ENCODE results near the gene CHST11. TPM values are rescaled to one million over a fixed set of nuclear protein-coding genes. Genes with fewer than 3 reads are reported as not detected.

Gene CHST11
- total RNA-seq, 1 donor from 2014 or later = 20.6 TPM

DNA sequence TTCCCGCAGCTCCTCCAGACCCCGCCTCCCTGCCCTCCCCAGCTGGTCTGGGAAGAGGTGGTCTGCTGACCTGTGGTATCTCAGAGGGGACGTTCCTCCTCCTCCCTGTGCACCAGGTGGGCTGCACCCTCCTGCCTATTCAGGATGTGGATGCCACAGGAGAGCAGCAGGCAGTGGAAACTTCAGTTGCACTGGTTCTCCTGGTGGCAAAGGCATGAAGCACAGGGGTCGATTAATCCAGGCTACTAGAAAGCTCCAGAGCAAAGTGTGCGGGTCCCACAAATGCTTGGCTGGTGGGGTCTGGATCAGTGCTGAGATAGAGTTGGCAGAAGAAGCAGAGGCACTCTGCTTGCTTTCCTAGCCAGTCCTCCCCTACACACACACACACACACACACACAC is 304.3 kb downstream of the CHST11 start:
- no peak for DNase-seq (ENCODE audit: low read depth)

DNA sequence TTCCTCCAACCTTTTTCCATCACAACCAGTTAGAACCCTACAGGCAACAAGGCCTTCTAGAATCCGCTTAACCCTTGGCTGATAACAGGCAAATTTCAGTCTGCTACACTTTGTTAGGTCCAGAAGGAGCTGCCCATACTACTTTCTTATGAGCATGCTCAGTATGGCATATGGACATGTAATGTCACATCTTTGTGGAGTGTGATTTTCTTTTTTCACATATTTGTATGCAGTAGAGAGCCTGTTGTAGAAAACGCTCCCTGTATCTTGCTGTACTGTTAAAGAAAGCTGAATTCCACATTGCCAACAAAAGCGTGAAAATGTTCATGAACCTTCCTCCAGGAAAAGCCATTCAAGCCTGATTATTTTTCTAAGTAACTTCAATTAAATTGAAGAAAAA is 304.9 kb downstream of the CHST11 start:
- no peak for DNase-seq (ENCODE audit: low read depth)

DNA sequence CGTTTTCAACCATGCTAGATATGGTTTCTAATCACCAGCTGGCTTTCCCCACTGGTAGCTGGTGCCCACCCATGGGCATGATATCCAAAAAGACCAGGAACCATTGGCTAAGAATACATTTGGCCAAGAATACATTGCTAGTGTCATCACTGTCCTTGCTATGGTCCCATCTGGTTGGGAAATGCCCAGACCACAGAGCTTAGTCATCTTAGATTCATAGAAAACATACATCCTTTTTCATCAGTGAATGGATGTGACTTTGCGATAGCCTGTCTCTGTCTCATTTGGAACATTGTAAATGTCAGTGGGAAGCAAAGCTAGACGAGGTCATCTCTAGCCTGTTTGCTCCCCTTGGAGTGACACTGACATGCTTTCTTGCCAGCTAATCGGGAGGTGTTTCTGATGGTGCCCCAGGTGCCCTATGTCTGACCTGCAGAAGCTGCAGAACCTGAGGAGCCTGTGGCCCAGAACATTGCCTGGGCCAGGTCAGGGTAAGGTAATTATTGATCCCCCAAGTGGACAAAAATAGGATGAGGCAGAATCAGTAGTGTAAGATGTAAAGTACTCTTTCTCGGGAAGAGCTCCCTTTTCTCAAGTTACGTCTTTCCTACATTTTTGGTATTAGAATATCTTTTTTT is 306.5 kb downstream of the CHST11 start:
- no peak for DNase-seq (ENCODE audit: low read depth)

DNA sequence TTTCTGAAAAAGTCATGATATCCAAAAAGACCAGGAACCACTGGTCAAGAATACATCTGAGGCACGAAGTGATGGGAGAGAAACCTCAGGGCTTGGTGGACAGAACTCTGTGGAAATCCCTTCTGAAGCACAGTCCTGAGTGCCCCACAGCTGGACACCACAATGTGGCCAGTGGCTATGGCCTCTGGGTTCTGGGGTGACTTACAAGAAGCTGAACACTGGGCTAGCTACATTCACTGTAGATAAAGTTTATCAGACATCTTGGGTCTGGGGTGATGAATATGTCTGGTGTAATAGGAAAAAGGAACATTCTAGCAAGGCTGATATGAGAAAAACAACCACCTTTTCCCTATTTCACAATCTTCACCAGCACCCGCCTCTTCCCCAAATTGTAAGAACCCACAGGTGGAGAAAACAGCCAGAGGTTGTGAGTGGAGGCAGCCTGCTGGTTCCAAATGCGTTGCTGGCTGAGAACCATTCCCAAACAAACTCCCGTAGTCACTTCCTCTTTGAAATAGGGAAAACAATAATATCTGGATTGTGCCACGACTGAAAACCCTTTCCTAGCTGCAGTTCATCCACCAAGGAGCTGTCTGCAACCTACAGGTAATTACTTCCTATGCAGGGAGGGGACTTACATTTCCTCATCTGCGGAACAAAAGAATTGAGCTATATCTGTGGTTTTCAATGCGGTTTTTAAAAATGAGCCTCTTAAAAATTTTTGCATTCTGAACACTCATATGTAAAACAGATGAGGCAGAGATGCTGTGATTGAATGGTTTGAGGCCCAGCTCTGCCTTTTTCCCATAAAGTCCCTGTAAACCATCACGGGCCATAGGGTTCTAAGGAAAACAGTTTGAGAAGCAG is 307.7 kb downstream of the CHST11 start:
- DNase-seq (ENCODE audit: low read depth) = no peak

DNA sequence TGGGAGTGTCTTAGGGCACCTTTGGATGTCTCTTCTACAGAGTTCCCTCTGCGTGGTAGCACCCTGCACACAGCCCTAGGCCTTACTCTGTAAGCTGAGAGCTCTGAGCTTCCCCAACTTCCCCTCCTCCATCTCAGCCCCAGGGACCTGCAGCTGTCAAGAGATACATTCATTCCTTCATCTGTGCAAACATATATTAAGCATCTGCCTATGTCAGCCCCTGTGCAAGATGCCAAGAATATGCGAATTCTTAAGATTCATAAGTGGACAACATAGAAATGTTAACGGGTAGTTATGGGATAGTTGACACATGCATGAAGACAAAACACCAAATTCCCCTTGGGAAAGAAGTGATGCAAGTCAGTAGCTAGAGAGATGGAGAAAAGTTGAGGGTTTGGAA is 310.5 kb downstream of the CHST11 start:
- DNase-seq (ENCODE audit: low read depth) = no peak

DNA sequence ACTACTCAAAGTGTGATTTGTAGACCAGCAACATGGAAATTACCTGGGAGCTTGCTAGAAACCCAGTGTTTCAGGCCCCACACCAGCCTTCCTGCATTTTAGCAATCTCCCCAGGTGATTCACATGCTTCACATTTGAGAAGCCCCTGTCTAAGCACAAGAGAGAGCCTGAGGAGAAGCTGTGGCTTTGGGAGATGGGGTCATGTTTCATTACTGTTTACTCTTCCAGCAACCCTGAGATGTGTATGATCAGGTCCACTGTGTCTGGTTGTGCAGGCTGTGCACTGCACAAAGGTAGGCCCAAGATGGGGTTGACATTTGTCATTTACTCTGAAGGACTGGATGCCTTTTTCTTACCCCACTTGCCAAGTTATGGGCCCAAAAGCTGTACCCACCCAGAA is 311.3 kb downstream of the CHST11 start:
- DNase-seq (ENCODE audit: low read depth) = no peak

DNA sequence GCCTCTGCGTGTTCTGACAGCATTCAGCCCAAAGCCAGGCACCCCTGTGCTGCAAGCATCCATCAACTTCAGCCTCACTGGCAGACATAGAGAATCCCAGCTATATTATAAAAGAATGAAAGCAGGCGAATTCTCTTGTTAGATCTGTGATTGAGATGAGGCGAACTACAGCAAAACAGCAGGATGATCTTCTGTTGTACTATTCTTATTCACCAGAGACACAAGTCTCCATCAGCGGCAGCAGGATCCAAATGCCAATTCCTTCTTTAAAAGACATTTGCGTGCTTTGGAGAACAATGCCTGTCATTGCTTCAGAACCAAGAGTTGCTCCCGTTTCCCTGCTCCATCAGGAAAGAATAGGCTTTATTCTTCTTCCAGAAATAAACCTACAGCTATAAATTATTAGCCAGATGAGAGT is 312.4 kb downstream of the CHST11 start:
- DNase-seq (ENCODE audit: low read depth) = no peak

DNA sequence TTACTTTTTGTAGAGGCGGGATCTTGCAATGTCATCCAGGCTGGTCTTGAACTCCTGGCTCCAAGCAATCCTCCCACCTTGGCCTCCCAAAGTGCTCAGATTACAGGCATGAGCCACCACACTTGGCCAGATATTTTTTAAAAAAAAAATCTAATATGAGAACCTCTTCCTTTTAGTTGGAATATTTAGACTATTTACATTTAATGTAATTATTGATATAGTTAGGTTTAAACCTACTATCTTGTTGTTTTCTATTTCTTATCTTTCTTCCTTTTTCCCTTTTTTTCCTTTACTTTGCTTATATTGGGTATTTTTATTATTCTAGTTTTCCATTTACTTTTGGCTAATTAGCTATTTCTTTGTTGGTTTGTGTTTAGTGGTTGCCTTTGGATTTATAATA is 315.6 kb downstream of the CHST11 start:
- no peak for DNase-seq (ENCODE audit: low read depth)

DNA sequence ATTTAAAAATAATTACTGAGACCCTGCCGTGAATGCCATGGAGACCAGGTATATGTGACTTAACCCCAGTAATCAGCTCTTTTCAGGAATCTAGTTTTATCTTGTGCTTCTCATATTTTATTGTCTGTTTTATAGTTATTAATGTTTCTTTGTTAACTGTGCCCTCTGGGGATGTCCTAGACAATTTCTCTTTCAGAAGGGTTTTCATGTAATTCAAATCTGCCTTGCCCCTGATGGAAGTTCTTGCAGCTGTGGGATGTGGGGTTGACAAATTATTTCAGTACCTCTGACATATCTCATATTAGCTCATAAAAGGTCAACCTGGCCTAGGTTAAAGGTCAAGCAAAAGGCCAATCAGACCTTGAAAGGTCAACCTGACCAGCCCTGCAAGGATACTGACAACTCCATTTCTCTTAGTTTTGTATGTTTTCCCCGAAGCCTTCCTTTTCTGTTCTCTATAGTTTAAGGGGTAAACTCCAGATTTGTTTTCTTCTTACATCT is 319.0 kb downstream of the CHST11 start:
- DNase-seq (ENCODE audit: low read depth) = no peak

DNA sequence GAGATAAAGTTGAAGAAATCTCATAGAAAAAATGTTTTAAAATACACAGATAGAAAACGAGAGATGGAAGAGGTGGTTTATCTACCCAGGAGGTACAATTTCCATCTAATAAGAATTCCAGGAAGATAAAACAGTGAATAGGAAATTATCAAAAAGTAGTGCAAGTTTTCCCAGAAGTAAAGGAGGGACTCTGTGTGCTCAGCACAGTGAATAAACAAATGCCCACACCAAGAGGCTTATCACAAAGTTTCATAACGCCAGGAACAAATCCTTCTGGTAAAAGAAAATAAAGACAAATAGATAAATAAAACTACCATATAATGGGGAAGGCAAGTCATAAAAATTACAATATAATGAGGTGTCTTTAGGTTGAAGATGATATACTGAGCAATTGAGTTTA is 322.4 kb downstream of the CHST11 start:
- no peak for DNase-seq (ENCODE audit: low read depth)

DNA sequence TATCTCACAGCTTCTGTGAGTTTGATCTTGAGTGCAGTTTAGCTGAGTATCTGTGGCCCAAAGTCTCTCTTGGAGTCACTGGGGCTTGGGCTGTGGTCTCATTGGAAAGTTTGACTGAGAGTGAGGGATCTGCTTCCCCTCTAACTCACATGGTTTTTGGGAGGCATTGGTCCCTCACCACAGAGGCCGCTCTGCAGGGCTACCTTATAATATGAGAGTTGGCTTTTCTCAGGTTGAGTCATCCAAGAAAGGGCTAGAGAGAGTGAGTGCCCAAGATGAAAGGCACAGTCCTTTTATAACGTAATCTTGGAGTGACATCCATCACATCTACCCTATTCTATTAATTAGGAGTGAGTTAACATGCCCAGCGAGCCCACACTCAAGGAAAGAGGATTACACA is 325.5 kb downstream of the CHST11 start:
- DNase-seq (ENCODE audit: low read depth) = no peak

DNA sequence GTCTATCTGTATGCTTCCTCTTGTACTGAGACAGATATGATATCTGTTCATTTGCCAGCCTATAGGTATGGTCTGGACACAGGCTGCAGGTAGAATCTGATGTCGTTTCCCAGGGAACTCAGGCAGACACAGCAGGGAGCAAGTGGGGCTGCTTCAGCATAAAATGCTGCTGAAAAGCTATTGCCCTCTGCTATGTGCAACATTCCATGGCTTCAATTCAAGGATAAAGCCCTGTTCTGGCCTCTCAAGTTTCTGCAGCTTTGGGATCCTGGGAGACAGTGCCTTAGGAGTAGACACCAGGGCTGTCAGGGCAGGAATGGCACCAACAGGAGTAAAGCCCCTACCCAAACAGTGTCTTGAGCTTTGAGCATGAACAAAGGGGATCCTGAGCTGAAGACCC is 327.8 kb downstream of the CHST11 start:
- no peak for DNase-seq (ENCODE audit: low read depth)

DNA sequence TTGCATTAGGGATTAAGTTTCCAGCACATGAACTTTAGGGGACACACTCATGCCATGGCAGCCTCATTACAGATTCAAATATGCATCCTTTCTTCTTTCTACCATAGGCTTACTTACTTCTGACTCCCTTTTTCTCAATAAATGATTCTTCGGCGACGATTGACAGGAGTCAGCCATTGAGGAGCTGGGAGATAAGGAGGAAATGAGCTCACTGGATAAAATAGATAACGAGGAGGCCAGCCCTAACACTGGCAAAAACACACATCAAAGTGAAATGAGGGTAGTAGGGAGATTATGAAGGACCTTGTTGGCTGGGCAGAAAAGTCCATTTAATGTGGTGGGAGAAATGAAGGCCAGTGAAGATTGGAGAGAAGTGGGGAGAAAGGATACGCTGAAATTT is 329.1 kb downstream of the CHST11 start:
- no peak for DNase-seq (ENCODE audit: low read depth)

DNA sequence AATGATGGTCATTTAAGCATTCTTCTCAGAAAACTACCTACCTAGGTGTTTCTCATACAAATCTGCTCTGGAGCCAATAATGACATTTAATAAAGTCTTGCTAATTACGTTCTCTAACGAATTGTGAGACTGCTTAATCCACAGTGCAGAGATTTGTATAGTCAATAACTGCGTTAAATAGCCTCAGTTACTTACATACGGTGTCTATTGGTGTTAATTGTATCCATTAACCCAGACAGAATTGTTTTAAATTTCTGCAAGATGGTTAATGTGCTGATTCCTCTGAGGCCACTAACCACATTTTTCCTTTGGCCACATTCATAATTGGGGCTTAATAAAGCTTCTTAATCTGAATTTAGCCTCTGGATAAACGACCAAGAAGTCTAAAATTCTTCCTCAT is 329.6 kb downstream of the CHST11 start:
- no peak for DNase-seq (ENCODE audit: low read depth)

DNA sequence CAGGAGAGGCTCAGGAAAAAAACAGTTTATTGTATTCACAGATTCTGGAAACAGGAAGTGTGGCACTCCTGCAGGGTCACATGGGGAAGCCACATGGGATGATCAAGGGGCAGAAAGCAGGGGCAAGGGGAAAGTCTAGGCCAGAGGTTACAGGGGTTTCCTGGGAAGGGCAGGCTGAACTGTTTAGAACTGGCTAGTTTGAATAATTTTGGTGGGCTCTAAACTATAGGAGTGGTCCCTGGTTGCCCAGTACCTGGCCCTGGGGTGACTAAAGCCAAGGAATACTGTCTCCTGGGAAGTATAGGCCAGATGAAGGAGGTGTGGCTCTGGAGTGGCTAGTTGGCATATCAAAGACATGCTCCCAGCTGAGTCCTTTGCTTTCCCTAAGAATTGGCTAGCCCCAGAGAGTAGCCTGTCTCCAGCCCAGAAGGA is 332.1 kb downstream of the CHST11 start:
- DNase-seq (ENCODE audit: low read depth) = no peak

DNA sequence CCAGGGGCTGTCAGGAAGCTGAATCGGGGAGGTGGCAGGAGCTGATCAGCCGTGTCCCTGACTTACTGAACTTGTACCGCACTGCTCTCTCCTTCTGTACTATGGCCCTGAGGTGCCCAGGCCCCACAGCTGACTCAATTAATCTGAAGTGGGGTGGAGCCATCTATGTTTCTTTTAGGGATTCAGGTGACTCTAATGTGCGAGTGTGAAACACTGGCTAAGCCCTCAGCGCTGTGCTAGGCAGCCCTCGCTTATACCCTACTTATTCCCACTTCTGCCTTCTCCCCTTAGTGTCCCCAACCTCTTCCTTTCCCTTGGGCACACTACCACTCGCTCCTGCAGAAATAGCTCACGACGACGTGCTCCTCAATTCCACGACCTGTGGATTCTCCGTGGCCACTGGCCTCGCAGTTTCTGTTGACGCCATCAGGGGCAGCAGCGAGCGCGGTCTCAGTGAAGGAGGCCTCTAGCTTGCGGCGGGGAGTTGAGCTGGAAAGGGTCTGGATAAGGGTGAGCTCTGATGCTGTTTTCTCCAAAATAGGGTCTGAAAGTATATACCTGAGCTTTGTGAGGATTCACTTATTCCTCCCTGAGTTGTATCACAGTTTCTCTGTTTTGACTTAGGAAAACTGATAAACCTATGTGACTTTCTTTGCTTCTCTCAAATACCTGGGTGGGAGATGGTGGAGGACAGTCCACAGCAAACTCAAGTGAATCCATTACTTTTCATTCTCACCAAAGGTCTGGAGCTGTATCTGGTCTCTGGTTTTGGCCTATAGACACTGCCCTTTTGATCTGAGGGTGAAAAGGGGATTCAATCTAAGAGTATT is 333.8 kb downstream of the CHST11 start:
- DNase-seq (ENCODE audit: low read depth) = peak; percentile 7

DNA sequence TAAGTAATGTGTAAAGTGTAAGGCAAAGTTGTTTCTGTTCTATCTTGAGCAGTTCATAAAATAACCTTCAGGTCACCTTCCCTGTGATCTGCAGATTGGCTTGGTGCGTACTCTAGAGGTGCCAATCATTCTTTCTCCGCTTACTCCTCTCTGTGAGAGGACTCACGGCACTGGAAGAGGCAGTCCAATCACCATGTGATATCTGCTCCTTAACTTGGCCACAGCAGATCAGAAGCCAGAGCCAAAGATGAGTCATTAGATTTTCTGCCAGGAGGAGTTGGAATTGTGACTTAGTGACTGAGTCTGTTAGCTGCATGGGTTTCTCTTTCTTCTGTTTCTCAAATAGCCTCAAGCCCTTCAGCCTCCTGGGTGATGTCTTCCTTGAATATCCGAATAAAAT is 335.8 kb downstream of the CHST11 start:
- peak; percentile 85 for DNase-seq (ENCODE audit: low read depth)

DNA sequence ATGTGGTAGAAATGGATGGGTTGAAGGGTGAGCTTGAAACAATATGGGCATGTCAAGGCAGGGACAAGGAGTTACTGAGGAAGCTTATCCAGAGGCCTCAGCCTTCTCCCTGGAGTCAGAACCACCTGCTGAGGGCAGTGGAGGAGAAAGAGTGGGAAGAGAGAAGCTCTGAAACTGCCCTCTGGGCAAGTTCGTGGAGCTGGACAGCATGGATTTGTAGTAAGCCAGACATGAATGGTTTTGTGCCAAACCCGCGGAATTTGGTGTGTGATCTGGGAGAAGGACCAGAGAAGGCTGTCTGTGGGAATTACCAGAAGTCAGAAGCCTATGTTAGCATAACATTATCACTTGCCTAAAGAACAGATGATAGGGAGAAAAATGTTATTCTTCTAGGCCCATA is 336.5 kb downstream of the CHST11 start:
- peak; percentile 38 for DNase-seq (ENCODE audit: low read depth)

DNA sequence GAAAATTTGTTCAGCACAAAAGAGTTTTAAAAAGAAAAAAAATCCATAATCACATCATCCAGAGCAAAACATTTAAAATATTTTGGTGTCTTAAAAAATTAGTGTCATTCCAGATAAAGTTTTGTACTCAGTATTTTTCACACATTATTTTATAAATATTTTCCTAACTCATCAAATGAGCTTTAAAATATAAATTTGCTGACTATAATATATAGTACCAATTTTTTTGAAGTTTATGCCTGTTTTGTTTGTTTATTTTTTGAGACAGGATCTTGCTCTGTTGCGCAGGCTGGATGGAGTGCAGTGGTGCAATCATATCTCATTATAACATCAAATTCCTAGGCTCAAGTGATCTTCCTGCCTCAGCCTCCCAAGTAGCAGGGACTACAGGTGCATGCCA is 337.2 kb downstream of the CHST11 start:
- no peak for DNase-seq (ENCODE audit: low read depth)

DNA sequence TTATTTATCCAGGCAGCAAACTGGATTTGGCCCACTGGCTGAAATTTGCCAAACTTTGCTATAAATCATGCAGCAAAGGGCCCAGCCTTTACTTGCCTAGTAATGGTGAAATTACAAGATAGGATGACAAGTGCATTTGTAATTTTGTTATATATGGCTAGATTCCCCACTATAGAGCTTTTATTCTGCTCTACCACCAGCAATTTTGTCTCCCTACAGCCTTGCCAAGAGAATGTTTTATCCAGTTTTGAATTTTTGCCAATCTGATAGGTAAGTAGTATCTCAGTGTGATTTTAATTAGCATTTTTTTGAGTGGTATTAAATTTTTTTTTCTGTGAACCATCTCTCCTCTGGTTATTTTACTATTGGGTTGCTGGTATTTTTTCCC is 339.7 kb downstream of the CHST11 start:
- no peak for DNase-seq (ENCODE audit: low read depth)

DNA sequence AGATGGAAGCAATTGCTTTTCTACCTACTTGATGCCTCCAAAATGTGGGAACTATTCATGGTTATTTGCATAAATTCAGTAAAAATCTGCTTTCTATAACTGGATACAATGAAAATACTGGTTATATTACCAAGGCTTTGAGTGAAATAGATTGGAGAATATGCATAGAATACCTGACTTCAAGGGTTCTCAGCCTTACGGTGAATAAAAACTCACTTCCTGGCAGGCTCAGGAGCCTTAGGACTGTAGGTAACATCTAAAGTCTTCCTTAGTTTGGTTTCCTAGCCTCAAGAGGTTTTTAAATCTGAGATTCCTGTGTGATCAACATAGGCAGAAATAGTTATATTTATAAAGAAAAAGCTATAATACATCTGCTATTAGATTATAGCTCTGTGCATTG is 342.7 kb downstream of the CHST11 start:
- no peak for DNase-seq (ENCODE audit: low read depth)

DNA sequence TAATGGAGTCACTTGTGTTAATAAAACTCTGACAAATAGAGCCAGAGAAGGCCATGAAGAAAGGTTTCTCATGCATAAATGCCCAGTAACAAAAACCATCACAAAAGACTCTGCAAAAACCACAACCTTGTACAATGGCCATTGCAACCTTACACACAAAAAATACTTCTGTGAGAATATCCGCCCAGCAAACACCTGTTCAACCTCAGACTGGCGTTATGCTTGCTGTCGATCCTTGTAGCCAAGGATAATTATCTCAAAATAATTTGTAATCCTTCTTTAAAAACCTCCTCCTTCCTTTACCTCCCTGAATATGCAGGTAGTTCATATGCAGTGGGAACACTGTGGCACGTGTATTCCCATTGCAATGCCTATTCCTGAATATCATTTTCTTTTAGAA is 344.3 kb downstream of the CHST11 start:
- no peak for DNase-seq (ENCODE audit: low read depth)
